ENCODE measurements around the gene RAB21.

GRCh38 chr12:71838676-71839075, 84.0 kb downstream of the RAB21 start:
- TF ChIP-seq CTCF (conservative IDR thresholded peaks at IDR 0.05) (no peak), EZH2 (IDR thresholded peaks at IDR 0.05; ENCODE audit: low read depth) (no peak)

Measured in PC-9 (cell line).